Trophoblast cell (in vitro differentiated cells and primary cell): ENCODE results near the gene GTPBP4.

ENCODE experiments used
- DNase-seq, 2 donors: peaks; one replicate each; pipeline ENCODE4 v3.0.0-alpha.2; 2016
- H2AFZ ChIP-seq: 2 replicates; pipeline ENCODE4 v1.6.1; 2013; ENCODE audit warnings: low read length, moderate library complexity, mild to moderate bottlenecking; ENCODE audit not compliant: insufficient read depth, poor library complexity
- H2AK5ac ChIP-seq: 2 replicates; pipeline ENCODE4 v1.6.1; 2013; ENCODE audit warnings: mild to moderate bottlenecking, low read length
- H2BK120ac ChIP-seq: 2 replicates; pipeline ENCODE4 v1.6.1; 2013; ENCODE audit warnings: low read length, mild to moderate bottlenecking, moderate library complexity; ENCODE audit not compliant: insufficient read depth, poor library complexity
- H2BK12ac ChIP-seq: 2 replicates; pipeline ENCODE4 v1.6.1; 2013; ENCODE audit warnings: mild to moderate bottlenecking, low read length, moderate library complexity
- H2BK5ac ChIP-seq: 2 replicates; pipeline ENCODE4 v1.6.1; 2013; ENCODE audit warnings: low read length, low read depth, moderate library complexity, mild to moderate bottlenecking; ENCODE audit not compliant: poor library complexity
- H3K14ac ChIP-seq: 2 replicates; pipeline ENCODE4 v1.6.1; 2013; ENCODE audit warnings: mild to moderate bottlenecking, low read length
- H3K18ac ChIP-seq: 2 replicates; pipeline ENCODE4 v1.6.1; 2013; ENCODE audit warnings: mild to moderate bottlenecking, low read length
- H3K23ac ChIP-seq: 2 replicates; pipeline ENCODE4 v1.6.1; 2013; ENCODE audit warnings: low read length
- H3K27ac ChIP-seq: 2 replicates; pipeline ENCODE4 v1.5.1; 2013; ENCODE audit warnings: low read depth, mild to moderate bottlenecking, inconsistent platforms, low read length, moderate library complexity
- H3K27me3 ChIP-seq: 2 replicates; pipeline ENCODE4 v1.6.1; 2013; ENCODE audit warnings: inconsistent platforms, mild to moderate bottlenecking, low read length, moderate library complexity; ENCODE audit not compliant: insufficient read depth
- H3K36me3 ChIP-seq, 2 experiments: 1 replicate in 1 of 2; 2 replicates in 1 of 2; pipeline ENCODE4 v1.6.1; 2013; ENCODE audit warnings: low read length in 2 of 2, mild to moderate bottlenecking in 2 of 2, moderate library complexity in 1 of 2; ENCODE audit not compliant: insufficient read depth in 2 of 2, control insufficient read depth in 1 of 2
- H3K4ac ChIP-seq: 2 replicates; pipeline ENCODE4 v1.6.1; 2013; ENCODE audit warnings: low read depth, mild to moderate bottlenecking, low read length, moderate library complexity
- H3K4me1 ChIP-seq, 2 experiments: 1 replicate in 1 of 2; 2 replicates in 1 of 2; pipeline ENCODE4 v1.6.1; 2013; ENCODE audit warnings: low read length in 2 of 2, mild to moderate bottlenecking in 2 of 2, moderate library complexity in 1 of 2; ENCODE audit not compliant: insufficient read depth in 2 of 2, control insufficient read depth in 1 of 2
- H3K4me2 ChIP-seq: 2 replicates; pipeline ENCODE4 v1.6.1; 2013; ENCODE audit warnings: inconsistent platforms, mild to moderate bottlenecking, low read length, moderate library complexity
- H3K4me3 ChIP-seq: 2 replicates; pipeline ENCODE4 v1.5.1; 2013; ENCODE audit warnings: mild to moderate bottlenecking, low read depth, low read length, inconsistent platforms
- H3K79me1 ChIP-seq: one replicate; pipeline ENCODE4 v1.6.1; 2013; ENCODE audit warnings: low read length
- H3K79me2 ChIP-seq: 2 replicates; pipeline ENCODE4 v1.6.1; 2013; ENCODE audit warnings: low read length, mild to moderate bottlenecking; ENCODE audit not compliant: control insufficient read depth, insufficient read depth, poor library complexity
- H3K9ac ChIP-seq: 2 replicates; pipeline ENCODE4 v1.6.1; 2013; ENCODE audit warnings: mild to moderate bottlenecking, low read length
- H3K9me3 ChIP-seq: 2 replicates; pipeline ENCODE4 v1.6.1; 2013; ENCODE audit warnings: low read depth, mild to moderate bottlenecking, control low read depth, inconsistent platforms, low read length; ENCODE audit not compliant: insufficient read depth
- H4K12ac ChIP-seq: 2 replicates; pipeline ENCODE4 v1.6.1; 2013; ENCODE audit warnings: low read depth, mild to moderate bottlenecking, low read length, moderate library complexity
- H4K8ac ChIP-seq: 2 replicates; pipeline ENCODE4 v1.6.1; 2013; ENCODE audit warnings: low read depth, mild to moderate bottlenecking, low read length, moderate library complexity
- H4K91ac ChIP-seq: one replicate; pipeline ENCODE4 v1.6.1; 2013; ENCODE audit warnings: low read depth, mild to moderate bottlenecking, low read length, moderate library complexity
- WGBS: extraction: QIAGEN DNeasy Blood & Tissue Kit; methylation state at CpG from one replicate; pipeline ENCODE4 v1.1.7; 2013; ENCODE audit warnings: missing lambda C conversion rate; ENCODE audit not compliant: insufficient read length, insufficient coverage; ENCODE audit errors: extremely low coverage; 5-methylcytosine and 5-hydroxymethylcytosine counted together

GTPBP4 gene

GRCh38 chr10:1044146-1044545 is 55.9 kb downstream of the GTPBP4 start:
- H2AK5ac ChIP-seq, result no peak overlapping the region
- peak overlapping the region; percentile 48 for H3K4ac ChIP-seq
- H3K27ac ChIP-seq, result no peak overlapping the region
- no peak for DNase-seq
- H4K8ac ChIP-seq, result no peak overlapping the region
- H3K4me3 ChIP-seq, result peak overlapping the region; percentile 44
- no peaks in the 10 kb centered on the region for H3K27me3 ChIP-seq
- H3K36me3 ChIP-seq, result peaks cover 18 to 30% of the 10 kb centered on the region in 2 experiments
- no peak overlapping the region for H2BK120ac ChIP-seq
- H3K79me2 ChIP-seq, result peaks cover 20% of the 10 kb centered on the region
- WGBS, result no CpG with 5 or more reads among the region's 4 CpGs
- no peak overlapping the region for H4K12ac ChIP-seq
- H2BK5ac ChIP-seq, result no peak overlapping the region
- no peak overlapping the region for H4K91ac ChIP-seq
- no peak overlapping the region for H3K23ac ChIP-seq
- no peaks in the 10 kb centered on the region for H3K9me3 ChIP-seq
- H2AFZ ChIP-seq, result no peak overlapping the region
- H3K9ac ChIP-seq, result peak overlapping the region; percentile 18
- H2BK12ac ChIP-seq, result no peak overlapping the region
- H3K18ac ChIP-seq, result no peak overlapping the region
- H3K4me2 ChIP-seq, result no peak overlapping the region
- peaks cover 9% of the 10 kb centered on the region for H3K79me1 ChIP-seq
- H3K4me1 ChIP-seq, result peaks cover 2 to 17% of the 10 kb centered on the region in 2 experiments
- no peak overlapping the region for H3K14ac ChIP-seq

GRCh38 chr10:1044964-1045363 is 56.7 kb downstream of the GTPBP4 start:
- Histone ChIP-seq H3K4me3 (no peak overlapping the region), H3K27ac (no peak overlapping the region), H3K9me3 (no peaks in the 10 kb centered on the region), H2BK5ac (no peak overlapping the region), H3K4ac (peak overlapping the region; percentile 72), H3K9ac (no peak overlapping the region), H2AK5ac (no peak overlapping the region), H3K4me1 (peaks cover 2 to 17% of the 10 kb centered on the region in 2 experiments), H3K18ac (no peak overlapping the region), H2AFZ (no peak overlapping the region), H3K27me3 (no peaks in the 10 kb centered on the region), H3K36me3 (peaks cover 17 to 30% of the 10 kb centered on the region in 2 experiments), H3K23ac (no peak overlapping the region), H2BK120ac (no peak overlapping the region), H4K8ac (no peak overlapping the region), H2BK12ac (no peak overlapping the region), H3K79me2 (peaks cover 25% of the 10 kb centered on the region), H3K4me2 (peak overlapping the region; percentile 43), H4K12ac (no peak overlapping the region), H3K79me1 (peaks cover 17% of the 10 kb centered on the region), H4K91ac (no peak overlapping the region), H3K14ac (no peak overlapping the region)
- no peak for DNase-seq
- no CpG with 5 or more reads among the region's 4 CpGs for WGBS

GRCh38 chr10:1045415-1045814 is 57.2 kb downstream of the GTPBP4 start:
- H3K14ac ChIP-seq, result no peak overlapping the region
- no peak overlapping the region for H3K4me3 ChIP-seq
- H3K4me1 ChIP-seq, result peaks cover 2 to 17% of the 10 kb centered on the region in 2 experiments
- peaks cover 25% of the 10 kb centered on the region for H3K79me2 ChIP-seq
- H2BK12ac ChIP-seq, result no peak overlapping the region
- no peak overlapping the region for H2AFZ ChIP-seq
- H3K9me3 ChIP-seq, result no peaks in the 10 kb centered on the region
- H3K18ac ChIP-seq, result no peak overlapping the region
- H4K91ac ChIP-seq, result no peak overlapping the region
- no peaks in the 10 kb centered on the region for H3K27me3 ChIP-seq
- peak overlapping the region; percentile 47 for H3K4ac ChIP-seq
- no peak for DNase-seq
- peaks cover 15 to 26% of the 10 kb centered on the region in 2 experiments for H3K36me3 ChIP-seq
- H2BK120ac ChIP-seq, result no peak overlapping the region
- WGBS, result no CpG with 5 or more reads among the region's 6 CpGs
- no peak overlapping the region for H3K9ac ChIP-seq
- H3K27ac ChIP-seq, result no peak overlapping the region
- H2BK5ac ChIP-seq, result no peak overlapping the region
- H2AK5ac ChIP-seq, result no peak overlapping the region
- no peak overlapping the region for H3K23ac ChIP-seq
- H3K4me2 ChIP-seq, result peak overlapping the region; percentile 30
- no peak overlapping the region for H4K12ac ChIP-seq
- no peak overlapping the region for H4K8ac ChIP-seq
- peaks cover 17% of the 10 kb centered on the region for H3K79me1 ChIP-seq

GRCh38 chr10:1047937-1048336 is 59.7 kb downstream of the GTPBP4 start:
- H2AK5ac ChIP-seq, result peak overlapping the region; percentile 8
- H3K4me2 ChIP-seq, result peak overlapping the region; percentile 79
- WGBS, result no CpG with 5 or more reads among the region's 15 CpGs
- H4K91ac ChIP-seq, result peak overlapping the region; percentile 95
- peaks cover 5 to 20% of the 10 kb centered on the region in 2 experiments for H3K4me1 ChIP-seq
- peaks cover 17% of the 10 kb centered on the region for H3K79me1 ChIP-seq
- H3K79me2 ChIP-seq, result peaks cover 25% of the 10 kb centered on the region
- peak overlapping the region; percentile 69 for H2AFZ ChIP-seq
- peak overlapping the region; percentile 72 for H3K14ac ChIP-seq
- H3K9ac ChIP-seq, result peak overlapping the region; percentile 90
- no peak overlapping the region for H4K12ac ChIP-seq
- H3K4me3 ChIP-seq, result peak overlapping the region; percentile 97
- no peak for DNase-seq
- H3K27ac ChIP-seq, result peak overlapping the region; percentile 99
- no peak overlapping the region for H2BK12ac ChIP-seq
- H2BK120ac ChIP-seq, result no peak overlapping the region
- H3K27me3 ChIP-seq, result no peaks in the 10 kb centered on the region
- H3K9me3 ChIP-seq, result no peaks in the 10 kb centered on the region
- peak overlapping the region; percentile 96 for H4K8ac ChIP-seq
- peak overlapping the region; percentile 28 for H3K4ac ChIP-seq
- no peak overlapping the region for H3K23ac ChIP-seq
- peak overlapping the region; percentile 94 for H2BK5ac ChIP-seq
- peak overlapping the region; percentile 98 for H3K18ac ChIP-seq
- peaks cover 9 to 21% of the 10 kb centered on the region in 2 experiments for H3K36me3 ChIP-seq
